GM23248 (cell line): ENCODE data around the gene MIOS. TPM values are rescaled to one million over a fixed set of nuclear protein-coding genes. Genes with fewer than 3 reads are reported as not detected.

Experiments
- DNase-seq: peaks from one replicate; pipeline ENCODE4 v3.0.0-alpha.2; 2015
- H2AFZ ChIP-seq: fragments of 200-600 bp; sonication (generic); 2 replicates; pipeline ENCODE4 v1.6.1; 2016; ENCODE audit warnings: antibody characterized with exemption
- H3F3A ChIP-seq: fragments of 200-600 bp; sonication (generic); 2 replicates; pipeline ENCODE4 v1.6.1; 2016; ENCODE audit warnings: mild to moderate bottlenecking, antibody characterized with exemption, mixed run types; ENCODE audit not compliant: insufficient read depth
- H3K27ac ChIP-seq: fragments of 200-600 bp; sonication (generic); 2 replicates; pipeline ENCODE4 v1.5.1; 2016; ENCODE audit warnings: mild to moderate bottlenecking
- H3K27me3 ChIP-seq: fragments of 200-600 bp; sonication (generic); replicated peaks from 2 replicates; pipeline ENCODE4 v1.6.1; 2016; ENCODE audit warnings: mild to moderate bottlenecking; ENCODE audit not compliant: insufficient read depth
- H3K36me3 ChIP-seq: fragments of 200-600 bp; sonication (generic); 2 replicates; pipeline ENCODE4 v1.6.1; 2016; ENCODE audit warnings: low read depth, mild to moderate bottlenecking
- H3K4me1 ChIP-seq: fragments of 200-600 bp; sonication (generic); 2 replicates; pipeline ENCODE4 v1.6.1; 2016; ENCODE audit warnings: mild to moderate bottlenecking; ENCODE audit not compliant: insufficient read depth
- H3K4me2 ChIP-seq: fragments of 200-600 bp; sonication (generic); one replicate; pipeline ENCODE4 v1.6.1; 2016; ENCODE audit warnings: mild to moderate bottlenecking; ENCODE audit not compliant: unreplicated experiment
- H3K4me3 ChIP-seq: fragments of 200-600 bp; sonication (generic); 2 replicates; pipeline ENCODE4 v1.5.1; 2016; ENCODE audit warnings: mild to moderate bottlenecking
- H3K79me2 ChIP-seq: fragments of 200-600 bp; sonication (generic); 2 replicates; pipeline ENCODE4 v1.6.1; 2016; ENCODE audit warnings: mild to moderate bottlenecking; ENCODE audit not compliant: insufficient read depth
- H3K9ac ChIP-seq: fragments of 200-600 bp; sonication (generic); 2 replicates; pipeline ENCODE4 v1.6.1; 2016; ENCODE audit warnings: mild to moderate bottlenecking
- H3K9me2 ChIP-seq: fragments of 200-600 bp; sonication (generic); 2 replicates; pipeline ENCODE4 v1.6.1; 2016; ENCODE audit warnings: mixed run types, mild to moderate bottlenecking, moderate library complexity; ENCODE audit not compliant: insufficient read depth
- H3K9me3 ChIP-seq: fragments of 200-600 bp; sonication (generic); one replicate; pipeline ENCODE4 v1.6.1; 2017; ENCODE audit warnings: low read depth
- H4K20me1 ChIP-seq: fragments of 200-600 bp; sonication (generic); 2 replicates; pipeline ENCODE4 v1.6.0; 2016; ENCODE audit not compliant: insufficient read depth
- EZH2 ChIP-seq: fragments of 200-600 bp; sonication (generic); IDR thresholded peaks from 2 replicates; pipeline ENCODE4 v1.6.1; 2018; ENCODE audit warnings: antibody characterized with exemption, mild to moderate bottlenecking; ENCODE audit not compliant: insufficient read depth, poor library complexity, severe bottlenecking
- EZH2phosphoT487 ChIP-seq: fragments of 200-600 bp; sonication (generic); IDR thresholded peaks from 2 replicates; pipeline ENCODE4 v1.6.1; 2018; ENCODE audit warnings: antibody characterized with exemption, moderate library complexity, mild to moderate bottlenecking, low read depth; ENCODE audit not compliant: insufficient read depth
- WGBS, 2 experiments: methylation state at CpG; one replicate each; pipeline ENCODE4 v1.1.6; 2015 to 2017; ENCODE audit warnings: low lambda C conversion rate in 2 of 2, low coverage in 1 of 2; ENCODE audit errors: missing lambda C conversion rate in 2 of 2; 5-methylcytosine and 5-hydroxymethylcytosine counted together
- in situ Hi-C: fragments of 300-500 bp; cut with MboI; formaldehyde crosslinking; loops from 2 replicates; pipeline ENCODE4 v1.15.0; 2020
- polyA plus RNA-seq: library from polyadenylated mRNA; unstranded; fragments of >200 nt; fragmentation: Nextera tagmentation; extraction: Ambion mirVana; gene quantifications from 2 replicates; pipeline ENCODE4 v1.2.1, GENCODE V29; 2016
- total RNA-seq: library from RNA; depleted of rRNA; stranded (reverse); fragments of >200 nt; shearing (Covaris generic); gene quantifications from 2 replicates; pipeline ENCODE4 v1.2.3, GENCODE V29; 2014

The MIOS gene
- total and polyA plus RNA-seq, 2 experiments from 2014 or later = 13.3 to 29.7 TPM

DNA sequence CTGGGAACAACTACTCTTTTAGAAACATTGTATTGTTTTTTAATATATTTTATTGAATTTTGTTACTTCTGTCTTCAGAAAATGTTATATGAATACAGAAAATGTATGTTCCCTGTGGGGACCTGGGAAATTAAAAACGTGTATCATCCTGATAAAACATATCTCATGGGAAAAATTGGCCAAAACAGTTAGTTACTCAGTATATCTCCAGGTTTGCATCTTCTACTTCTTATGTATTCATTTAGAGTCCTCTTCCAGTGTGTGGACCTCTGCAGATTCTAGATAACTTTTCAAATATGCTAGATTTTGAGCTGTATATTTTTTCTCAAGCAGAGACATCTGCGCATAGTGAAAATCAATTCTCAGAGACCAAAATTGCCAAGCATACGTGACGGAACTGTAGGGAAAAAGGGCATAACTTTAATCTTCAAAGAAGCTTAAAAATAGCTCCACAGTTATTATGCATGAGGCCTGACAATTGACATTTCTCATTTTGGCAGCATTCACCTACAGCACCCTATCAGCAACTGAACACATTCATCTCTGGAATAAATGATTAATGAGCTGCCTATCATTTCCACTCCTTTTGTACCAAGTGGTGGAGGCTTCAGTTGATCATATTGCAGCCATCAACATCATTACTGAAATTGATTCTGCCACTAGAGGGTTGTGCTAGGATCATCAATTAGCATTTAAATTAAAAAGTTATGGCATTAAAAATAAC lies 47.5 kb downstream of the MIOS start:
- H3K27ac ChIP-seq = no peak overlapping the region
- H3K36me3 ChIP-seq = peaks cover 4% of the 10 kb centered on the region; the same call in 1 of the 2 replicates
- no peaks in the 10 kb centered on the region for H3K4me1 ChIP-seq
- in situ Hi-C loops = no loop called here
- H3K4me3 ChIP-seq = no peak overlapping the region
- no peak overlapping the region for H2AFZ ChIP-seq
- WGBS, 2 experiments = 92 to 95% methylated on average over 4 of the region's 4 CpGs
- no peaks in the 10 kb centered on the region for H3K79me2 ChIP-seq
- H3K9me2 ChIP-seq = no peaks in the 10 kb centered on the region
- TF ChIP-seq EZH2 (no peak), EZH2phosphoT487 (no peak)
- no peaks in the 10 kb centered on the region for H3K9me3 ChIP-seq
- H3K27me3 ChIP-seq = no peaks in the 10 kb centered on the region
- no peaks in the 10 kb centered on the region for H3F3A ChIP-seq
- H3K9ac ChIP-seq = no peak overlapping the region
- H4K20me1 ChIP-seq = no peaks in the 10 kb centered on the region
- H3K4me2 ChIP-seq = no peak overlapping the region
- DNase-seq = no peak

DNA sequence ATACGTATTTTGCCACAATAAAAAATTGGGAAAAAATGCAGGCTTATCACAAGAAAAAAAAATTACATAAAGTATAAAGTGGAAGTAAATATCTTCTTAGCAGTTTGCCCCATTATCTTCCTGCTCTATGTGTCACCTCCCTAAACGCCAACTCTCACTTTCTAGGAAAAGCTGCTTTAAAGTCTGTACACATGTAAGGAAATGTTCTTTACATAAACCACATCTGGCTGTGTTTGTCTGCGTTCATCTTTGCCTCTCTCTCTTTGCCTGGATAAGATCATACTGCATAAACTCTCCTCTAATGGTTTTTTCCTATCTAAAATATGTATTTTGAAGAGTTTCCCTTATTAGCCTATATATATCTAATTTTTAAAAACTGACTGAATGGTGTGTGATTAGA lies 50.9 kb downstream of the MIOS start:
- in situ Hi-C loops = no loop called here
- no peak overlapping the region for H3K4me2 ChIP-seq
- WGBS, 2 experiments = 47 to 49% methylated on average over 3 of the region's 3 CpGs
- no peaks in the 10 kb centered on the region for H3K9me3 ChIP-seq
- H3K79me2 ChIP-seq = no peaks in the 10 kb centered on the region
- no peak overlapping the region for H3K9ac ChIP-seq
- H3K4me1 ChIP-seq = no peaks in the 10 kb centered on the region
- no peaks in the 10 kb centered on the region for H3K27me3 ChIP-seq
- H2AFZ ChIP-seq = no peak overlapping the region
- no peak for TF ChIP-seq EZH2phosphoT487
- no peak for TF ChIP-seq EZH2
- no peaks in the 10 kb centered on the region for H3K9me2 ChIP-seq
- no peak for DNase-seq
- H3F3A ChIP-seq = no peaks in the 10 kb centered on the region
- no peak overlapping the region for H3K4me3 ChIP-seq
- H3K27ac ChIP-seq = no peak overlapping the region
- no peaks in the 10 kb centered on the region for H3K36me3 ChIP-seq
- H4K20me1 ChIP-seq = no peaks in the 10 kb centered on the region

DNA sequence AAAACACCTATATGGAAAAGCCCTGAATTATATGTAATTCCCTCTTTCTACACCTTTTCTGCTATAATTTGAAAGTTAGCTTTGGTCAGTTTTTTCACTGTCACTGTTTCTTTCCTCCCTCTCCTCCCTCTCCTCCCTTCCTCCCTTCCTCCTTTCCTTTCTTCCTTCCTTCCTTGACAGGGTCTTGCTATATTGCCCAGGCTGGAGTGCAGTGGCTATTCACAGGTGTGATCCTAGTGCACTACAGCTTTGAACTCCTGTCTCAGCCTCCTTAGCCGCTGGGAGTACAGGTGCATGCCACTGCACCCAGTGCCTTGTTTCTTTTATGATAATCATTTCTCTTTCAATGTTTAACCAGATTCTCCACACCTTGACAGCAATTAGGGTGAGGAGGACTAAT lies 51.7 kb downstream of the MIOS start:
- no peak overlapping the region for H3K4me3 ChIP-seq
- no peaks in the 10 kb centered on the region for H3K27me3 ChIP-seq
- H3K36me3 ChIP-seq = no peaks in the 10 kb centered on the region
- no peaks in the 10 kb centered on the region for H3K79me2 ChIP-seq
- no peak overlapping the region for H3K27ac ChIP-seq
- 4 to 5% methylated on average over 1 of the region's 1 CpG for WGBS, 2 experiments
- no peak for DNase-seq
- no peaks in the 10 kb centered on the region for H3K9me2 ChIP-seq
- H3K4me2 ChIP-seq = no peak overlapping the region
- H3K9ac ChIP-seq = no peak overlapping the region
- in situ Hi-C loops = no loop called here
- no peak overlapping the region for H2AFZ ChIP-seq
- H3K4me1 ChIP-seq = no peaks in the 10 kb centered on the region
- H4K20me1 ChIP-seq = no peaks in the 10 kb centered on the region
- no peaks in the 10 kb centered on the region for H3K9me3 ChIP-seq
- TF ChIP-seq EZH2phosphoT487 (no peak), EZH2 (no peak)
- no peaks in the 10 kb centered on the region for H3F3A ChIP-seq

DNA sequence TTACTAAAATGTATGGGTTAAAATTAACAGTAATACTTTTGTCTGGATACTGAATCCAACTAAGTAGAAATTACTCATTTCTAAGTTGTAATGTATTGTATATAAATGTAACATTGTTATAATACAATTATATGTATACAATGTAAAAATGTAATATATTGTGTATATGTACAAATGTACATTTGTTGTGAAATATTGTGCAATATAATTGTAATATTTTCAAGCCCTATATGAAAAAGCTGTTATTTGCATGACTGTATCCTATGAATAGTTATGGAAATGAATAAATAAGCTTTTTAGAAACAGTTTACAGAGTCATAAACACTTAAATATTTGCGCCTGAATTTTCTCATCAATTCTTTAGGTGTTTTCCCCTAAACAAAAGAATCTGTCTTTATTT lies 53.6 kb downstream of the MIOS start:
- H4K20me1 ChIP-seq = no peaks in the 10 kb centered on the region

DNA sequence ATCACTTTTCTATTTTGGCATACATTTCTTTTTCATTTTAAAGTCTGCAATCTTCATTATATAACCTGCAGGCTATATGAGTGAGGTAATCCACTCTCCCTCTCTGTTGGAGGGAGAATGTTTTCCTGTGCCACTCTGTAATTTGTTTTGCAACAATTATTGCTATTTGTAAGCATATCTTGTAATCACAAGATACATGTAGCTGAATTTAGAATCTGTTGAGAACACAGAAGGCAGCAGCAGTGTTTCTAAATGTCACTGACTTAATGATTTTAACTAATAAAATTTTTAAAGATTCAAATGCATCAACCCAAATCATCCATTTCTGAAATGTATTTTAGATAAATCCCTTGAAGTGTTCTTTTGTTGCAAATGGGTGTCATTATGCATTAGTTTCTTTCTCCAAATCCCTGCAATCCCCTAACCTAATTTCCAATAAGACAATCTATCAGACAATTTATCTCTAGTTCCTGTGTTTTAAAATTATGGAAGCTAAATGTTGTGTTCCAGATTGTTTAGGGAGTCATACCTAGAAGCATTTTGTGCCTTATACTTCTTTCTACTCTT lies 54.0 kb downstream of the MIOS start:
- no peaks in the 10 kb centered on the region for H3K9me2 ChIP-seq
- in situ Hi-C loops = no loop called here
- no peak overlapping the region for H2AFZ ChIP-seq
- H3K79me2 ChIP-seq = no peaks in the 10 kb centered on the region
- DNase-seq = no peak
- no peak overlapping the region for H3K27ac ChIP-seq
- H3K9ac ChIP-seq = no peak overlapping the region
- H3K4me1 ChIP-seq = no peaks in the 10 kb centered on the region
- no peaks in the 10 kb centered on the region for H3K36me3 ChIP-seq
- no peaks in the 10 kb centered on the region for H4K20me1 ChIP-seq
- no peak overlapping the region for H3K4me3 ChIP-seq
- no peaks in the 10 kb centered on the region for H3K9me3 ChIP-seq
- TF ChIP-seq EZH2phosphoT487 = no peak
- TF ChIP-seq EZH2 = no peak
- H3K27me3 ChIP-seq = no peaks in the 10 kb centered on the region
- no peaks in the 10 kb centered on the region for H3F3A ChIP-seq
- no peak overlapping the region for H3K4me2 ChIP-seq

More for the DNA sequence above, 53.6 kb downstream of the MIOS start:
- WGBS, 2 experiments = 61 to 68% methylated on average over 1 of the region's 1 CpG
- Histone ChIP-seq H3K36me3 (no peaks in the 10 kb centered on the region), H3K9ac (no peak overlapping the region), H3K4me2 (no peak overlapping the region), H3K27me3 (no peaks in the 10 kb centered on the region), H3K4me1 (no peaks in the 10 kb centered on the region), H3K79me2 (no peaks in the 10 kb centered on the region), H3K4me3 (no peak overlapping the region), H2AFZ (no peak overlapping the region), H3K9me2 (no peaks in the 10 kb centered on the region), H3K9me3 (no peaks in the 10 kb centered on the region), H3F3A (no peaks in the 10 kb centered on the region), H3K27ac (no peak overlapping the region)
- in situ Hi-C loops = no loop called here
- no peak for TF ChIP-seq EZH2phosphoT487
- no peak for TF ChIP-seq EZH2
- DNase-seq = no peak
